Activated naive CD4-positive, alpha-beta T cell treated with anti-CD3 and anti-CD28 coated beads, Interleukin-2, amount 50 U/mL, for 16 hours (primary cell): ENCODE results near the gene DPM3.

Experiments used
- DNase-seq: peaks from one replicate; pipeline ENCODE4 v3.0.0-alpha.2; 2020

Gene DPM3

GRCh38 chr1:155091071-155092051 is 49.0 kb downstream of the DPM3 start:
- peak; percentile 83 for DNase-seq
